HepG2 (cell line): Measurements from ENCODE around the gene RCOR1. TPM values are rescaled to one million over a fixed set of nuclear protein-coding genes. Genes with fewer than 3 reads are reported as not detected.

ENCODE experiments used
- ATAC-seq: fragments of 200-7000 bp; cut with Tn5 transposase; 3 replicates; pipeline ENCODE4 v1.9.1; 2020; ENCODE audit warnings: mild to moderate bottlenecking, moderate library complexity
- BruUV-seq: library from RNA; stranded (reverse); fragments of 400-500 nt; replicated peaks from 2 replicates; lab custom pipeline; 2021; lab: Mats Ljungman, UMichigan
- CTCF ChIA-PET: fragments of 300-600 bp; formaldehyde crosslinking; extraction: SDS; loops from one replicate; lab custom pipeline; 2021; ENCODE audit warnings: low total read pairs, inconsistent platforms, low intra/inter-chr PET ratio; lab: Yijun Ruan, JAX
- POLR2A ChIA-PET: fragments of 350-600 bp; sonication (Branson Sonifier 250); formaldehyde crosslinking; loops from one replicate; lab custom pipeline; 2020; ENCODE audit warnings: antibody characterized with exemption, inconsistent platforms; lab: Yijun Ruan, JAX
- DNase-seq: peaks from one replicate; pipeline ENCODE4 v3.0.0-alpha.2; 2015; ENCODE audit warnings: low spot score
- FAIRE-seq: peaks from 3 replicates; lab custom pipeline; 2011; peaks lifted over from hg19 to GRCh38; lab: Jason Lieb, UNC
- H2AFZ ChIP-seq: one replicate; pipeline ENCODE4 v1.6.1; 2011; ENCODE audit warnings: low read length, inconsistent platforms
- H3K27ac ChIP-seq: fragments of 300-600 bp; 3 replicates; pipeline ENCODE4 v1.8.0; 2011; ENCODE audit warnings: mixed run types, mild to moderate bottlenecking, mixed read lengths, low read length, inconsistent platforms; ENCODE audit not compliant: insufficient read depth; ENCODE audit errors: extremely low read length
- H3K27me3 ChIP-seq, 2 experiments: fragments of 200-600 bp in 1 of 2; 2 replicates in 1 of 2; 3 replicates in 1 of 2; pipeline versions ENCODE4 v1.6.0 to v1.8.0; 2011; ENCODE audit warnings: low read length in 2 of 2, mild to moderate bottlenecking in 2 of 2, moderate library complexity in 2 of 2, inconsistent platforms in 1 of 2; ENCODE audit not compliant: insufficient read depth in 2 of 2, control insufficient read depth in 1 of 2
- H3K36me3 ChIP-seq, 2 experiments: fragments of 200-600 bp in 1 of 2; replicated peaks in 1 of 2; 2 replicates in 1 of 2; 3 replicates in 1 of 2; pipeline versions ENCODE4 v1.5.1 to v1.8.0; 2011; ENCODE audit warnings: low read length in 2 of 2, inconsistent platforms in 1 of 2; ENCODE audit not compliant: insufficient read depth in 2 of 2, control insufficient read depth in 1 of 2
- H3K4me1 ChIP-seq: 2 replicates; pipeline ENCODE4 v1.5.1; 2012; ENCODE audit warnings: low read length, inconsistent platforms; ENCODE audit not compliant: insufficient read depth
- H3K4me2 ChIP-seq: 2 replicates; pipeline ENCODE4 v1.6.0; 2011; ENCODE audit warnings: low read depth, low read length, inconsistent platforms
- H3K4me3 ChIP-seq, 3 experiments: fragments of 200-600 bp in 1 of 3; sonication (generic), shearing (Covaris generic) in 1 of 3; replicated peaks in 1 of 3; 2 replicates each; pipeline ENCODE4 v1.5.1; 2011 to 2016; ENCODE audit warnings: low read length in 3 of 3, inconsistent platforms in 2 of 3, low read depth in 2 of 3, mild to moderate bottlenecking in 2 of 3, control low read depth in 1 of 3, mixed read lengths in 1 of 3; ENCODE audit not compliant: insufficient read depth in 1 of 3
- H3K79me2 ChIP-seq: one replicate; pipeline ENCODE4 v1.6.1; 2011; ENCODE audit warnings: low read length, inconsistent platforms; ENCODE audit not compliant: insufficient read depth
- H3K9ac ChIP-seq: 2 replicates; pipeline ENCODE4 v1.6.0; 2011; ENCODE audit warnings: mild to moderate bottlenecking, low read depth, low read length, inconsistent platforms; ENCODE audit not compliant: insufficient read depth
- H3K9me3 ChIP-seq: 2 replicates; pipeline ENCODE4 v1.5.1; 2012; ENCODE audit warnings: mild to moderate bottlenecking, low read length
- H4K20me1 ChIP-seq: 2 replicates; pipeline ENCODE4 v1.6.0; 2011; ENCODE audit warnings: inconsistent platforms, mild to moderate bottlenecking, low read length, moderate library complexity; ENCODE audit not compliant: insufficient read depth
- ATF3 ChIP-seq: sonication (generic); formaldehyde crosslinking; IDR thresholded peaks from 2 replicates; pipeline ENCODE4 v1.4.0; 2020; ENCODE audit warnings: missing genetic modification reagents
- HMG20B ChIP-seq: conservative IDR thresholded peaks from 2 replicates; pipeline ENCODE4 v1.6.1; 2016; ENCODE audit warnings: missing genetic modification reagents, missing compliant biosample characterization
- HNF1B ChIP-seq: sonication (generic); formaldehyde crosslinking; IDR thresholded peaks from 2 replicates; pipeline ENCODE4 v1.5.1; 2020; ENCODE audit warnings: mild to moderate bottlenecking, moderate library complexity, missing genetic modification reagents
- JARID2 ChIP-seq: sonication (generic); formaldehyde crosslinking; IDR thresholded peaks from 2 replicates; pipeline ENCODE4 v1.8.1; 2023; ENCODE audit warnings: missing genetic modification reagents, inconsistent platforms; ENCODE audit not compliant: insufficient replicate concordance
- KLF6 ChIP-seq: IDR thresholded peaks from 2 replicates; pipeline ENCODE4 v1.8.0; 2016; ENCODE audit warnings: missing biosample characterization, missing genetic modification reagents
- PREB ChIP-seq: sonication (generic); formaldehyde crosslinking; IDR thresholded peaks from 2 replicates; pipeline ENCODE4 v1.4.0; 2020; ENCODE audit warnings: missing genetic modification reagents
- ZFAT ChIP-seq: sonication (generic); formaldehyde crosslinking; conservative IDR thresholded peaks from 2 replicates; pipeline ENCODE4 v1.8.1; 2023; ENCODE audit warnings: missing genetic modification reagents, inconsistent platforms
- ZNF12 ChIP-seq: sonication (generic); formaldehyde crosslinking; IDR thresholded peaks from 2 replicates; pipeline ENCODE4 v1.5.0; 2020; ENCODE audit warnings: missing genetic modification reagents
- ZNF281 ChIP-seq: sonication (generic); formaldehyde crosslinking; IDR thresholded peaks from 2 replicates; pipeline ENCODE4 v1.4.0; 2020; ENCODE audit warnings: missing genetic modification reagents, borderline replicate concordance
- ZNF83 ChIP-seq: sonication (generic); formaldehyde crosslinking; IDR thresholded peaks from 2 replicates; pipeline ENCODE4 v1.4.0; 2020; ENCODE audit warnings: missing genetic modification reagents, mild to moderate bottlenecking, borderline replicate concordance
- WGBS: methylation state at CpG from one replicate; pipeline ENCODE4 v1.1.6; 2017; ENCODE audit warnings: low lambda C conversion rate; 5-methylcytosine and 5-hydroxymethylcytosine counted together
- in situ Hi-C: cut with HindIII; loops from 2 replicates; pipeline ENCODE4 v1.10.0; 2017; ENCODE audit warnings: low pct_unique_long_range_greater_than_20kb; ENCODE audit not compliant: extremely low pct_ligation_motif_present
- intact Hi-C: fragments of 100-400 bp; cut with micrococcal nuclease; formaldehyde crosslinking; loops from one replicate; pipeline ENCODE4 v1.10.0; 2022; ENCODE audit not compliant: unreplicated experiment
- polyA plus RNA-seq, 8 experiments: library from polyadenylated mRNA; depleted of rRNA in 3 of 8; stranded (reverse) in 7 of 8; unstranded in 1 of 8; fragments of >200 nt; fragmentation: Illumina TruSeq in 4 of 8; extraction: Trizol in 4 of 8; gene quantifications; 2 replicates each; pipeline versions ENCODE4 v1.2.1 to v1.2.3, GENCODE V29; 2011 to 2016; ENCODE audit warnings: low read depth in 4 of 8, missing spikeins in 1 of 8, mixed read lengths in 1 of 8; ENCODE audit not compliant: insufficient read depth in 1 of 8
- total RNA-seq, 5 experiments: library from RNA; depleted of rRNA; stranded (reverse); fragments of >200 nt; fragmentation: Illumina TruSeq; extraction: Trizol; gene quantifications; 2 replicates each; pipeline ENCODE4 v1.2.3, GENCODE V29; 2016; ENCODE audit warnings: low read depth in 1 of 5

RCOR1 gene
- total and polyA plus RNA-seq, 2 of the 13 experiments (the other 11 are each of a cell fraction or from before 2014, with no cell fraction given): 10.2 to 11.1 TPM

GRCh38 chr14:102560458-102561261 lies 31.8 kb upstream of the RCOR1 start:
- CTCF ChIA-PET: no interaction called here
- no TSS peak for BruUV-seq
- Histone ChIP-seq H3K79me2 (no peaks in the 10 kb centered on the region), H3K9me3 (no peaks in the 10 kb centered on the region), H3K36me3 (no peaks in the 10 kb centered on the region), H3K9ac (no peak overlapping the region), H3K27ac (no peak overlapping the region), H3K4me1 (peaks cover 26% of the 10 kb centered on the region)
- 81% methylated on average over 4 of the region's 14 CpGs for WGBS
- intact Hi-C loops: no loop called here
- FAIRE-seq: no peak
- TF ChIP-seq ZNF12: 0 out of 2 replicates have a peak, but pooled peaks have one; percentile 61
- TF ChIP-seq KLF6: no peak
- TF ChIP-seq, all 625 proteins: peak for 1
- Histone ChIP-seq H2AFZ (no peak overlapping the region), H3K27me3 (no peaks in the 10 kb centered on the region), H4K20me1 (no peaks in the 10 kb centered on the region), H3K4me3 (no peak overlapping the region), H3K4me2 (no peak overlapping the region)
- POLR2A ChIA-PET: interaction anchor here (0.7 to 2.4 kb wide), 3 partner anchors 13 to 22 kb away, joined by 4 to 7 read pairs (median 6); no protein-coding TSS in a partner anchor
- in situ Hi-C loops: no loop called here
- DNase-seq: no peak
- peak; percentile 33 for ATAC-seq

GRCh38 chr14:102565331-102565887 lies 27.0 kb upstream of the RCOR1 start:
- ChIA-PET CTCF (no interaction called here), POLR2A (interaction anchor here (1.2 to 4.9 kb wide), 7 partner anchors 9 to 26 kb away, joined by 3 to 26 read pairs (median 4); no protein-coding TSS in a partner anchor)
- no peak for DNase-seq
- 35% methylated on average over 10 of the region's 10 CpGs for WGBS
- Histone ChIP-seq H3K27me3 (no peaks in the 10 kb centered on the region), H3K4me1 (peaks cover 54% of the 10 kb centered on the region), H3K9me3 (no peaks in the 10 kb centered on the region), H3K79me2 (no peaks in the 10 kb centered on the region), H3K9ac (no peak overlapping the region), H2AFZ (no peak overlapping the region), H3K4me3 (no peak overlapping the region), H4K20me1 (no peaks in the 10 kb centered on the region), H3K36me3 (no peaks in the 10 kb centered on the region), H3K27ac (no peak overlapping the region), H3K4me2 (no peak overlapping the region)
- no peak for FAIRE-seq
- no peak for ATAC-seq
- no TSS peak for BruUV-seq
- intact Hi-C loops (no loop called here), in situ Hi-C loops (no loop called here)
- TF ChIP-seq ATF3 (no peak), ZFAT (CRISPR knock-in tag) (no peak), HNF1B (CRISPR knock-in tag) (no peak), JARID2 (CRISPR knock-in tag) (no peak), ZNF83 (CRISPR knock-in tag) (no peak), HMG20B (CRISPR knock-in tag) (no peak), ZNF281 (CRISPR knock-in tag) (no peak), PREB (CRISPR knock-in tag) (no peak)
